OCI-LY1 (cell line): ENCODE results near the gene MARK3.
A peak's percentile ranks its signal among the peaks of the same experiment; 100 is the strongest.

Experiments
- H2AFZ ChIP-seq: fragments of 200-600 bp; sonication (generic), shearing (Covaris generic); 2 replicates; pipeline ENCODE4 v1.6.0; 2014; ENCODE audit warnings: antibody characterized with exemption, mild to moderate bottlenecking, low read length
- H3F3A ChIP-seq: fragments of 200-600 bp; sonication (generic), shearing (Covaris generic); 2 replicates; pipeline ENCODE4 v1.6.0; 2014; ENCODE audit warnings: mild to moderate bottlenecking, antibody characterized with exemption, low read length, moderate library complexity; ENCODE audit not compliant: insufficient read depth
- H3K27ac ChIP-seq: fragments of 200-600 bp; sonication (generic); 2 replicates; pipeline ENCODE4 v1.5.1; 2014; ENCODE audit warnings: low read length, mixed run types, mild to moderate bottlenecking, low read depth; ENCODE audit not compliant: poor library complexity, severe bottlenecking
- H3K27me3 ChIP-seq: fragments of 200-600 bp; sonication (generic); 2 replicates; pipeline ENCODE4 v1.6.0; 2014; ENCODE audit warnings: antibody characterized with exemption, mild to moderate bottlenecking, low read length, moderate library complexity; ENCODE audit not compliant: insufficient read depth
- H3K36me3 ChIP-seq: fragments of 200-600 bp; sonication (generic); 2 replicates; pipeline ENCODE4 v1.6.1; 2014; ENCODE audit warnings: mild to moderate bottlenecking, antibody characterized with exemption, low read length, moderate library complexity, mixed read lengths; ENCODE audit not compliant: insufficient read depth
- H3K4me1 ChIP-seq: fragments of 200-600 bp; sonication (generic); 2 replicates; pipeline ENCODE4 v1.5.1; 2014; ENCODE audit warnings: mild to moderate bottlenecking, low read length, moderate library complexity; ENCODE audit not compliant: insufficient read depth, severe bottlenecking
- H3K4me2 ChIP-seq: fragments of 200-600 bp; sonication (generic), shearing (Covaris generic); 2 replicates; pipeline ENCODE4 v1.6.1; 2014; ENCODE audit warnings: low read length
- H3K4me3 ChIP-seq: fragments of 200-600 bp; sonication (generic); 2 replicates; pipeline ENCODE4 v1.5.1; 2014; ENCODE audit warnings: low read length, low read depth, mild to moderate bottlenecking, mixed read lengths; ENCODE audit not compliant: poor library complexity, severe bottlenecking
- H3K79me2 ChIP-seq: fragments of 200-600 bp; shearing (Covaris generic); 2 replicates; pipeline ENCODE4 v1.6.1; 2016; ENCODE audit warnings: mixed run types, low read length, mixed read lengths; ENCODE audit not compliant: insufficient read depth
- H3K9ac ChIP-seq: fragments of 200-600 bp; sonication (generic), shearing (Covaris generic); 2 replicates; pipeline ENCODE4 v1.6.1; 2014; ENCODE audit warnings: mild to moderate bottlenecking, low read length, mixed read lengths
- H3K9me2 ChIP-seq: fragments of 200-600 bp; sonication (generic), shearing (Covaris generic); 2 replicates; pipeline ENCODE4 v1.6.1; 2014; ENCODE audit warnings: low read depth, mild to moderate bottlenecking, low read length, mixed read lengths
- H3K9me3 ChIP-seq: fragments of 200-600 bp; shearing (Covaris generic); 2 replicates; pipeline ENCODE4 v1.6.1; 2014; ENCODE audit warnings: low read length, mixed read lengths
- H4K20me1 ChIP-seq: fragments of 200-600 bp; sonication (generic), shearing (Covaris generic); 2 replicates; pipeline ENCODE4 v1.6.0; 2016; ENCODE audit warnings: mild to moderate bottlenecking, low read length; ENCODE audit not compliant: insufficient read depth
- CTCF ChIP-seq: fragments of 200-600 bp; sonication (generic), shearing (Covaris generic); IDR thresholded peaks from 2 replicates; pipeline ENCODE4 v1.5.1; 2017; ENCODE audit warnings: mild to moderate bottlenecking, antibody characterized with exemption, low read length, moderate library complexity, mixed read lengths
- EZH2 ChIP-seq: fragments of 200-600 bp; sonication (generic), shearing (Covaris generic); IDR thresholded peaks from 2 replicates; pipeline ENCODE4 v1.8.0; 2017; ENCODE audit warnings: borderline replicate concordance, mixed run types, mild to moderate bottlenecking, antibody characterized with exemption, low read length, moderate library complexity, mixed read lengths

MARK3 gene

DNA sequence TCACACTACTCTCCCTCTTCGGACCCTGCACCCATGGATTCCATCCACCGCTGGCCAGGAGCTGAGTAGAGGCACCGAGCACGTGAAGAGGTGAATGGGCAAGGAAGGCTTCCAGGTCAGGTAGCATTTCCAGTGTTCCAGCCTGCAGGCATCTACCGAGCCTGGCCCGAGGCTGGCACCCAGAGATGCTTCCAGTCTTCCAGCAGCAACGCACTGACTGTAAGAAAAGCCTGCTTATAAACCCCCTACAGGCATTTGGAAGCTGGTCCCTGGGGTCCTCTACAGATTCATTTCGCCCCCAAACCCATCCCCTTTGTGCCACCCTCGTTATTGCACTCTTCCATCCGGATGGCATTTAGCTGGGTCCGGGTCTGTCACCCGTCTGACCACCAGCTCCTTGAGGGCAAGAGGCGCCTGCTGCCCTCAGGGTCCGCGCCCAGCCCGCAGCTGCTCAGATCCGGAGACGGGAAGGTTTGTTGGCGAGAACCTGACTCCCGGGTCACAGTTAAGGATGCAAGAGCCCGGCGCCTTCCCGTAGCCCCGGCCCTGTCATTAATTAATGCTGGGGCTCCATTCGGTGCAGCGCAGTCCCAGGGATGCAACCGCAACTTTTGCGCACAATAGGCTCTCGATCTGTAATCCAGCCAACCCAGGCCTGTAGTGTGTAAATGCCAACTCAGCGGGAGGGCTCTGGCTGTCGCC lies 614 bp upstream of the MARK3 start:
- no peaks in the 10 kb centered on the region for H3K9me3 ChIP-seq
- peak overlapping the region; percentile 82 for H3K9ac ChIP-seq
- H3K9me2 ChIP-seq, result no peaks in the 10 kb centered on the region
- 0 out of 2 replicates have a peak overlapping the region, but pooled peaks have one; percentile 0 for H2AFZ ChIP-seq
- peak overlapping the region; percentile 76 for H3K4me3 ChIP-seq
- TF ChIP-seq EZH2 (no peak), CTCF (no peak)
- H3K4me1 ChIP-seq, result peaks cover 31% of the 10 kb centered on the region
- no peaks in the 10 kb centered on the region for H3K27me3 ChIP-seq
- 0 out of 2 replicates have a peak, but pooled peaks cover 3% of the 10 kb centered on the region for H4K20me1 ChIP-seq
- H3F3A ChIP-seq, result no peaks in the 10 kb centered on the region
- H3K36me3 ChIP-seq, result no peaks in the 10 kb centered on the region; the same call in none of the 2 replicates
- H3K4me2 ChIP-seq, result peak overlapping the region; percentile 96
- peaks cover 36% of the 10 kb centered on the region for H3K79me2 ChIP-seq
- H3K27ac ChIP-seq, result no peak overlapping the region

DNA sequence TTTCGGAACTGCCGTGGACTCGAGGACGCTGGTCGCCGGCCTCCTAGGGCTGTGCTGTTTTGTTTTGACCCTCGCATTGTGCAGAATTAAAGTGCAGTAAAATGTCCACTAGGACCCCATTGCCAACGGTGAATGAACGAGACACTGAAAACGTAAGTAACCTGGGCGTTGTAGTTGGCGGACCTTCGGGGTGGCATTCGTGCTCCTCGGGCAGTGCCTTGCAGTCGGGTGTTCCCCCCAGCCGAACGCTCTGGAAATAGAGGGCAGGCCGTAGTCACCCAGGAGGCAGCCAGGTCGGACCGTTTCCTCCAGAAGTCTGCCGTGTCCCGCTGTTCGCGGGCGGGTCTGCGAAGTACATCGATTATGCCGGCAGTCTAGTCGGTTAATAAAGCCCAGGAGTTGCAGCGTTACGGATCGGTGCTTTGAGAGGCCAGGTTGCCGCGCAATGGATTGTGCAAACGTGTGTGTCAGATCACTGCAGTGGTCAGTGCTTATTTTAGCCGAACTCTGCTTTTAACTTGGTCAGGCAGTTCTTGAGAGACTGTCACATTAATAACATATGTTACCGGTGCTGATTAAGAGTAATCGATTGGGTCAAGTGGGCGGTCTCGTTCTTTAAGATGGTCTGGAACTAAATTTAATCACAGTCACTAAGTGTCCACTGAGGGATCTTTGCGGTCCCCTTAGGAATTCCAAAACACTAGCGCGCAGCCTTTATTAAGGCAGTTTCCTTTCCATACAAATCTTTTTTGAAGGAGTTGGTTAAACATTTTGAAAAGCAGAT lies 906 bp downstream of the MARK3 start:
- H3K4me3 ChIP-seq, result peak overlapping the region; percentile 76
- peaks cover 48% of the 10 kb centered on the region for H3K79me2 ChIP-seq
- peaks cover 33% of the 10 kb centered on the region for H3K4me1 ChIP-seq
- H3K27me3 ChIP-seq, result no peaks in the 10 kb centered on the region
- H3K9me3 ChIP-seq, result no peaks in the 10 kb centered on the region
- no peaks in the 10 kb centered on the region; the same call in none of the 2 replicates for H3K36me3 ChIP-seq
- peak overlapping the region; percentile 82 for H3K9ac ChIP-seq
- H3K9me2 ChIP-seq, result no peaks in the 10 kb centered on the region
- 0 out of 2 replicates have a peak, but pooled peaks cover 3% of the 10 kb centered on the region for H4K20me1 ChIP-seq
- peak overlapping the region; percentile 96 for H3K4me2 ChIP-seq
- no peak for TF ChIP-seq EZH2
- no peak for TF ChIP-seq CTCF
- peak overlapping the region; percentile 75 for H3K27ac ChIP-seq
- H2AFZ ChIP-seq, result no peak overlapping the region
- peaks cover 4% of the 10 kb centered on the region; the same call in 1 of the 2 replicates for H3F3A ChIP-seq

GRCh38 chr14:103386713-103387329 lies 1.6 kb downstream of the MARK3 start:
- Histone ChIP-seq H3K9me2 (no peaks in the 10 kb centered on the region), H3K79me2 (peaks cover 55% of the 10 kb centered on the region), H3K27ac (no peak overlapping the region), H4K20me1 (0 out of 2 replicates have a peak, but pooled peaks cover 3% of the 10 kb centered on the region), H3K27me3 (no peaks in the 10 kb centered on the region), H3K9me3 (no peaks in the 10 kb centered on the region), H3K9ac (peak overlapping the region; percentile 82), H3K4me1 (peaks cover 40% of the 10 kb centered on the region), H2AFZ (no peak overlapping the region), H3K4me3 (peak overlapping the region; percentile 76), H3K4me2 (peak overlapping the region; percentile 96), H3K36me3 (no peaks in the 10 kb centered on the region; the same call in 1 of the 2 replicates), H3F3A (peaks cover 4% of the 10 kb centered on the region; the same call in 1 of the 2 replicates)
- no peak for TF ChIP-seq EZH2
- TF ChIP-seq CTCF, result no peak
